ENCODE results near the gene CPXM1. TPM values are rescaled to one million over a fixed set of nuclear protein-coding genes. Genes with fewer than 3 reads are reported as not detected.
A peak's percentile ranks its signal among the peaks of the same experiment; 100 is the strongest.

Gene CPXM1
- total and polyA plus RNA-seq, 8 donors = 8.1 to 93.7 (median 77.0) TPM

DNA sequence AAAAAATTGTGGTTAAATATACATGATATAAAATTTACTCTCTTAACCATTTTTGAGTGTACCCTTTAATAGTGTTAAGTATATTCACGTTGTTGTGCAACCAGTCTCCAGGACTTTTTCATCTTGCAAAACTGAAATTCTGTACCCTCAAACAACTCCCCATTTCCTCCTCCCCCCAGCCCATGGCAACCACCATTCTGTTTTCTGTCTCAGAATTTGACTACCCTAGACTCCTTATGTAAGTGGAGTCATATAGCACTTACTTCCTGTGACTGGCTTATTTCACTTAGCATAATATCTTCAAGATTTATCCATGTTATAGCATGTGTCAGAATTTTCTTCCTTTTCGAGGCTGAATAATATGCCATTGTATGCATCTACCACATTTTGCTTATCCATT lies 45.2 kb upstream of the CPXM1 start:
- no peaks in the 10 kb centered on the region for H3K9me3 ChIP-seq
- intact Hi-C loops (cut with DNase I) = no loop called here
- peaks cover 3 to 11% of the 10 kb centered on the region in 2 donors for H3K4me1 ChIP-seq
- no peak for ATAC-seq
- no peaks in the 10 kb centered on the region for H3K27me3 ChIP-seq
- TF ChIP-seq, protein P1, sequence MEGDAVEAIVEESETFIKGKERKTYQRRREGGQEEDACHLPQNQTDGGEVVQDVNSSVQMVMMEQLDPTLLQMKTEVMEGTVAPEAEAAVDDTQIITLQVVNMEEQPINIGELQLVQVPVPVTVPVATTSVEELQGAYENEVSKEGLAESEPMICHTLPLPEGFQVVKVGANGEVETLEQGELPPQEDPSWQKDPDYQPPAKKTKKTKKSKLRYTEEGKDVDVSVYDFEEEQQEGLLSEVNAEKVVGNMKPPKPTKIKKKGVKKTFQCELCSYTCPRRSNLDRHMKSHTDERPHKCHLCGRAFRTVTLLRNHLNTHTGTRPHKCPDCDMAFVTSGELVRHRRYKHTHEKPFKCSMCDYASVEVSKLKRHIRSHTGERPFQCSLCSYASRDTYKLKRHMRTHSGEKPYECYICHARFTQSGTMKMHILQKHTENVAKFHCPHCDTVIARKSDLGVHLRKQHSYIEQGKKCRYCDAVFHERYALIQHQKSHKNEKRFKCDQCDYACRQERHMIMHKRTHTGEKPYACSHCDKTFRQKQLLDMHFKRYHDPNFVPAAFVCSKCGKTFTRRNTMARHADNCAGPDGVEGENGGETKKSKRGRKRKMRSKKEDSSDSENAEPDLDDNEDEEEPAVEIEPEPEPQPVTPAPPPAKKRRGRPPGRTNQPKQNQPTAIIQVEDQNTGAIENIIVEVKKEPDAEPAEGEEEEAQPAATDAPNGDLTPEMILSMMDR (IDR thresholded peaks at IDR 0.05) = no peak
- H3K36me3 ChIP-seq = peaks cover 0 to 6% of the 10 kb centered on the region in 2 donors
- H3K4me3 ChIP-seq = no peak overlapping the region
- DNase-seq = no peak
- no peak overlapping the region for H3K27ac ChIP-seq

DNA sequence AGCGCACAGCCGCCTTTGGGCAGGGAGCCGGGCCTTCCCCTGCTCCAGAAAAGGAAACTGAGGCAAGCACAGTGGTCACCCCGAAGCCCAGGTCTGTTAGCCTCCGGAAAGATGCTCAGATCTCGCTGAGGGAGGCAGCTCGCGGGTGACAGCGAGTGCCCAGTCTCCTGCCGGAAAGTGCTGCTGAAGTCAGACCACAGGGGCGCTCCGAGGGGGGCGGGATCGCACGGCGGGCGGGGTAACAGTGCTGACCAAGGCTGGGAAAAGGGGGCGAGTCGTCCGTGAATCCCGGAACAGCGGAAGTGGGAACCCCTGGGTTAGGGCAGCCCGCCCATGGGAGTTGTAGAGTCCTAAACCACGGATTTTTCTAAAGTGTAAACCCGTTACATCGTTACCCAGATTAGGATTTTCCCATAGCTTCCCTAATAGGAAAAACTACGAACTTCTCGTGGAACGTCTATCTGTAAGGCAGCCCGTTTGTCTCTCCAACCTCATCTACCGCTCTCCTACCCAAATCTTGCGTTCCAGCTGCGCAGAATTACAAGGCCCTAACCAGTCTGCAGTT lies 40.6 kb upstream of the CPXM1 start:
- Histone ChIP-seq H3K27me3 (no peaks in the 10 kb centered on the region), H3K9me3 (no peaks in the 10 kb centered on the region), H3K36me3 (peaks cover 0 to 15% of the 10 kb centered on the region in 2 donors), H3K4me1 (peaks cover 3 to 20% of the 10 kb centered on the region in 2 donors), H3K27ac (peak overlapping the region; percentile 83 to 96), H3K4me3 (peak overlapping the region; percentile 89 to 95)
- TF ChIP-seq, protein P1 (IDR thresholded peaks at IDR 0.05) = no peak
- DNase-seq = peak; percentile 58 to 87 (median 64)
- ATAC-seq = peak; percentile 69
- intact Hi-C loops (cut with DNase I) = no loop called here

DNA sequence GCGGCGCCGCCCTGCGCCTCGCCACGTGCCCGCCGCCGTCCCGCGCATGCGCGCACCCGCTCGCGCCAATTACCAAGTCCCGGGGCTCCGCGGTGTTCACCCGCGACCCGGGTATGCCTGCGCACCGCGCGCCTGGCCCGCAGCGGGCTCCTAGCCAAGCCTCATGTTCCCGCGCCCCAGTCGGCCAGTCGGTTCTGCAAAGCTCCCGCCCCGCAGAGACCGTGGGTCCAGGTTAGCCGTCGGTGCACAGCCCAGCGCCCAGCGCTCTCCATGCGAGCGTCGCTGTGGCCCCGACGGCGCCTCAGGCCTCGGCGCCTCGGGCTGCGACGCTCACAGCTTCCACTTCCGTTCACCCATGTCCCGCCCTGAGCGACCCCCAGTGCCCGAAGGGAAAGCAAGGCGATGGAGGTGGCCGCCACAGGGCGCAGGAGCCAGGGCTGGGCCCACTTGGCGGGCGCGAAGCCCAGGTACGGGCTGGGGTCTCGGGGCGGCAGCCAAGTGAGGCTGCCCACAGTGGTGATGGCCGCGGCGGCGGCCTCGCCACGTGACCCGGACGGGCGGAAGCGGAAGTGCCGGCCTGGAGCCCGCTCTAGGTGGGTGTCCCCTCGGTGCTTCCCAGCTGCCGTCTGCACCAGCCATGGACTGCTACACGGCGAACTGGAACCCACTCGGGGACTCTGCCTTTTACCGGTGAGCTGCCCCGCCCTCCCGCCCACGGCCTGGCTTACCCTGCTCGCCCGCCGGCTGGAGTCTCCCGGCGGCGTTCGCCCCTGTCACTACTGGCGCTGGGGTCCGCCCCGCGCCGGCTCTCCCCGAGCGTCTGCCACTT lies 39.9 kb upstream of the CPXM1 start, which contains the start of the genes PCED1A and VPS16:
TSS of gene PCED1A (minus strand) at position 518 of the 829 bp plus-strand sequence. CDS start 743 bp downstream, outside the sequence.
TSS of gene VPS16 (plus strand) at position 608 of the 829 bp plus-strand sequence. CDS start at position 638, 30 bp downstream.
- Histone ChIP-seq H3K4me1 (peaks cover 3 to 20% of the 10 kb centered on the region in 2 donors), H3K9me3 (no peaks in the 10 kb centered on the region), H3K27ac (peak within 1 kb of the TSS; percentile 83 to 96), H3K4me3 (peak within 1 kb of the TSS; percentile 89 to 95), H3K36me3 (peaks cover 0 to 20% of the 10 kb centered on the region in 2 donors), H3K27me3 (no peaks in the 10 kb centered on the region)
- TF ChIP-seq, protein P1 (IDR thresholded peaks at IDR 0.05) = no peak
- peak; percentile 99 for ATAC-seq
- DNase-seq = peak; percentile 85 to 97 (median 91)
- intact Hi-C loops (cut with DNase I) = no loop called here

DNA sequence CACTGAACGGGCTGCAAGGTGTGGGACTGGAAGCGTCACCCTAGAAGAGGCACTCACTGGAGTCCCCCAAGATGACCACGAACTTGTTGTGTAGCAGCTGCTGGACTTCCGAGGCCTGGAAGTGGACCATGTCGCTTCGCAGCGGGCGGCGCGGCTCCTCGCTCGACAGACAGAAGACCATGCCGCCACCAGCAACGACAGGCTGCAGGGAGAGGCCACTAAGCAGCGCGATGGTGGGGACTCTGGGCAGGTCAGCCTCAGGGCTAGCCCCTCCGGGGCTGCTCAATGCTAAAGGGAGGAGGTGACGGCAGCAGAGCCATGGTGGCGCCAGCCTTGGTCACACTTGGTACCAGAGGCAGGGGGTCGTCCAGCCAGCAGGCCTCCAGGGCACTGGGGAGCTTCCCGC lies 39.3 kb upstream of the CPXM1 start:
- peak overlapping the region; percentile 83 to 96 for H3K27ac ChIP-seq
- intact Hi-C loops (cut with DNase I) = no loop called here
- H3K4me1 ChIP-seq = peaks cover 3 to 20% of the 10 kb centered on the region in 2 donors
- no peak for DNase-seq
- no peaks in the 10 kb centered on the region for H3K27me3 ChIP-seq
- H3K9me3 ChIP-seq = no peaks in the 10 kb centered on the region
- no peak for ATAC-seq
- H3K4me3 ChIP-seq = peak overlapping the region; percentile 89 to 95
- TF ChIP-seq, protein P1 (IDR thresholded peaks at IDR 0.05) = no peak
- H3K36me3 ChIP-seq = peaks cover 0 to 24% of the 10 kb centered on the region in 2 donors

Data from left lung (tissue), 10 donors.